KMS-11 (cell line): ENCODE measurements around the gene LUC7L.

Experiments
- H2AFZ ChIP-seq: fragments of 200-600 bp; sonication (generic); 2 replicates; pipeline ENCODE4 v1.6.1; 2016; ENCODE audit warnings: antibody characterized with exemption, mixed run types, low read depth
- H3K27ac ChIP-seq: fragments of 200-600 bp; sonication (generic); 2 replicates; pipeline ENCODE4 v1.6.1; 2016; ENCODE audit warnings: mild to moderate bottlenecking, mixed run types
- H3K27me3 ChIP-seq: fragments of 200-600 bp; sonication (generic); 2 replicates; pipeline ENCODE4 v1.6.1; 2017; ENCODE audit warnings: mild to moderate bottlenecking, low read depth, mixed run types, moderate library complexity; ENCODE audit not compliant: insufficient read depth
- H3K36me3 ChIP-seq: fragments of 200-600 bp; sonication (generic); 2 replicates; pipeline ENCODE4 v1.6.1; 2017; ENCODE audit warnings: mild to moderate bottlenecking, mixed run types; ENCODE audit not compliant: insufficient read depth
- H3K4me1 ChIP-seq: fragments of 200-600 bp; sonication (generic); 2 replicates; pipeline ENCODE4 v1.6.1; 2016; ENCODE audit warnings: mild to moderate bottlenecking, low read depth, mixed run types; ENCODE audit not compliant: poor library complexity, severe bottlenecking
- H3K4me2 ChIP-seq: fragments of 200-600 bp; sonication (generic); 2 replicates; pipeline ENCODE4 v1.7.0; 2016; ENCODE audit warnings: mild to moderate bottlenecking, mixed run types
- H3K4me3 ChIP-seq: fragments of 200-600 bp; sonication (generic); IDR thresholded peaks from 2 replicates; pipeline ENCODE4 v1.6.1; 2017; ENCODE audit warnings: low read depth, low read length, mixed read lengths; ENCODE audit not compliant: insufficient read depth
- H3K79me2 ChIP-seq: fragments of 200-600 bp; sonication (generic); 2 replicates; pipeline ENCODE4 v1.6.1; 2016; ENCODE audit warnings: low read depth, mixed run types; ENCODE audit not compliant: insufficient read depth
- H3K9ac ChIP-seq: fragments of 200-600 bp; sonication (generic); 2 replicates; pipeline ENCODE4 v1.6.1; 2016; ENCODE audit warnings: mild to moderate bottlenecking, mixed run types
- H4K20me1 ChIP-seq: fragments of 200-600 bp; sonication (generic); 2 replicates; pipeline ENCODE4 v1.6.1; 2016; ENCODE audit warnings: mild to moderate bottlenecking, mixed run types; ENCODE audit not compliant: insufficient read depth
- CTCF ChIP-seq: fragments of 200-600 bp; sonication (generic); conservative IDR thresholded peaks from 2 replicates; pipeline ENCODE4 v1.6.1; 2017; ENCODE audit warnings: low read depth, mild to moderate bottlenecking, antibody characterized with exemption, low read length, moderate library complexity, mixed read lengths

The LUC7L gene

GRCh38 chr16:180681-181564 lies 48.3 kb downstream of the LUC7L start:
- Histone ChIP-seq H3K4me1 (peaks cover 10% of the 10 kb centered on the region), H3K36me3 (no peaks in the 10 kb centered on the region), H3K9ac (peak overlapping the region; percentile 30; the same call in 1 of the 2 replicates), H4K20me1 (no peaks in the 10 kb centered on the region), H3K79me2 (no peaks in the 10 kb centered on the region), H3K4me2 (peak overlapping the region; percentile 97), H3K27me3 (peaks cover 31% of the 10 kb centered on the region), H3K27ac (no peak overlapping the region), H2AFZ (peak overlapping the region; percentile 94), H3K4me3 (no peak overlapping the region)
- TF ChIP-seq CTCF: no peak

- TF ChIP-seq CTCF: no peak
- peaks cover 10% of the 10 kb centered on the region for H3K4me1 ChIP-seq
- no peaks in the 10 kb centered on the region for H3K36me3 ChIP-seq
- no peaks in the 10 kb centered on the region for H3K79me2 ChIP-seq
- no peaks in the 10 kb centered on the region for H4K20me1 ChIP-seq
- peak within 1 kb of the TSS; percentile 97 for H3K4me2 ChIP-seq
- no peak within 1 kb of the TSS for H3K4me3 ChIP-seq
- peak within 1 kb of the TSS; percentile 30; the same call in 1 of the 2 replicates for H3K9ac ChIP-seq
- H2AFZ ChIP-seq: peak within 1 kb of the TSS; percentile 94
- no peak within 1 kb of the TSS for H3K27ac ChIP-seq
- H3K27me3 ChIP-seq: peaks cover 36% of the 10 kb centered on the region
Measured at GRCh38 chr16:180101-180675, 49.1 kb downstream of the LUC7L start, which contains the start of gene HBQ1. Gene HBQ1, plus strand, starts transcription at chr16:180459. Its CDS starts 28 bp downstream, at chr16:180487.

GRCh38 chr16:179211-180092 lies 49.8 kb downstream of the LUC7L start:
- H3K4me3 ChIP-seq: no peak overlapping the region
- TF ChIP-seq CTCF: no peak
- H3K27me3 ChIP-seq: peaks cover 43% of the 10 kb centered on the region
- no peak overlapping the region for H2AFZ ChIP-seq
- H3K36me3 ChIP-seq: no peaks in the 10 kb centered on the region
- H3K4me2 ChIP-seq: no peak overlapping the region
- H3K79me2 ChIP-seq: no peaks in the 10 kb centered on the region
- peaks cover 10% of the 10 kb centered on the region for H3K4me1 ChIP-seq
- no peaks in the 10 kb centered on the region for H4K20me1 ChIP-seq
- no peak overlapping the region for H3K9ac ChIP-seq
- no peak overlapping the region for H3K27ac ChIP-seq

GRCh38 chr16:178668-179015 lies 50.6 kb downstream of the LUC7L start:
- H3K4me2 ChIP-seq: no peak overlapping the region
- peaks cover 45% of the 10 kb centered on the region for H3K27me3 ChIP-seq
- no peak for TF ChIP-seq CTCF

More at GRCh38 chr16:178668-179015, 50.6 kb downstream of the LUC7L start:
- Histone ChIP-seq H3K27ac (no peak overlapping the region), H4K20me1 (no peaks in the 10 kb centered on the region), H2AFZ (no peak overlapping the region), H3K4me1 (peaks cover 10% of the 10 kb centered on the region), H3K4me3 (no peak overlapping the region), H3K9ac (no peak overlapping the region), H3K36me3 (no peaks in the 10 kb centered on the region), H3K79me2 (no peaks in the 10 kb centered on the region)
